HEK293 (cell line): ENCODE data around the gene CEP112.

Experiments used
- SP2 ChIP-seq: fragments of 450-650 bp; formaldehyde crosslinking; IDR thresholded peaks from 2 replicates; pipeline ENCODE4 v1.5.1; 2016; ENCODE audit warnings: missing biosample characterization, missing genetic modification characterization
- ZNF555 ChIP-seq: fragments of 450-650 bp; formaldehyde crosslinking; conservative IDR thresholded peaks from 2 replicates; pipeline ENCODE4 v1.5.1; 2017; ENCODE audit warnings: missing biosample characterization, mild to moderate bottlenecking, missing genetic modification characterization, inconsistent platforms
- TF ChIP-seq, protein P1 (sequence below): fragments of 450-650 bp; formaldehyde crosslinking; IDR thresholded peaks from 2 replicates; pipeline ENCODE4 v1.5.1; 2016; ENCODE audit warnings: missing biosample characterization, missing genetic modification characterization

DNA sequence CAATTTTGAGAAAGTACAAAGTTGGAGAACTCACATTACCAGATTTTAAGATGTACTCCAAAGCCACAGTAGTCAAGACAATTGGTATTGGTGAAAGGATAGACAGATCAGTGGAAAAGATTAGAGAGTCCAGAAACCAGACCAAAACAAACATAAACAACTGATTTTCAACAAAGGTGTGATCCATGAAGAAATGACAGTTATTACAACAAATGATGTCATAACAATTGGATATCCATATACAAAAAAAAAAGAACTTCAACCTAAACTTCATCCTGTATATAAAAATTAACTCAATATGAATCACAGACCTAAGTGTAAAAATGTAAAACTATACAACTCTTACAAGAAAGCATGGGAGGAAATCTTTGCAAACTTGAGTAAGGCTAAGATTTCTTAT, 8.4 kb downstream of the CEP112 start:
- TF ChIP-seq ZNF555 (tag by site-specific recombination): no peak
- TF ChIP-seq SP2 (tag by site-specific recombination): no peak
- TF ChIP-seq, protein P1, sequence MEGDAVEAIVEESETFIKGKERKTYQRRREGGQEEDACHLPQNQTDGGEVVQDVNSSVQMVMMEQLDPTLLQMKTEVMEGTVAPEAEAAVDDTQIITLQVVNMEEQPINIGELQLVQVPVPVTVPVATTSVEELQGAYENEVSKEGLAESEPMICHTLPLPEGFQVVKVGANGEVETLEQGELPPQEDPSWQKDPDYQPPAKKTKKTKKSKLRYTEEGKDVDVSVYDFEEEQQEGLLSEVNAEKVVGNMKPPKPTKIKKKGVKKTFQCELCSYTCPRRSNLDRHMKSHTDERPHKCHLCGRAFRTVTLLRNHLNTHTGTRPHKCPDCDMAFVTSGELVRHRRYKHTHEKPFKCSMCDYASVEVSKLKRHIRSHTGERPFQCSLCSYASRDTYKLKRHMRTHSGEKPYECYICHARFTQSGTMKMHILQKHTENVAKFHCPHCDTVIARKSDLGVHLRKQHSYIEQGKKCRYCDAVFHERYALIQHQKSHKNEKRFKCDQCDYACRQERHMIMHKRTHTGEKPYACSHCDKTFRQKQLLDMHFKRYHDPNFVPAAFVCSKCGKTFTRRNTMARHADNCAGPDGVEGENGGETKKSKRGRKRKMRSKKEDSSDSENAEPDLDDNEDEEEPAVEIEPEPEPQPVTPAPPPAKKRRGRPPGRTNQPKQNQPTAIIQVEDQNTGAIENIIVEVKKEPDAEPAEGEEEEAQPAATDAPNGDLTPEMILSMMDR (tag by site-specific recombination): no peak
